Pancreas (tissue), 10 donors: ENCODE measurements around the gene MT1B. TPM values are rescaled to one million over a fixed set of nuclear protein-coding genes. Genes with fewer than 3 reads are reported as not detected.
A peak's percentile ranks its signal among the peaks of the same experiment; 100 is the strongest.
"Not testable (repeated sequence)": the region's sequence is repeated elsewhere in the genome, so short reads cannot be mapped to it uniquely, and the experiment has no call there.

Experiments
- ATAC-seq, 4 donors: fragments of 200-7000 bp; cut with Tn5 transposase; one replicate each; pipeline versions ENCODE4 v1.8.0 to v1.9.1; 2020; ENCODE audit warnings: mild to moderate bottlenecking in 4 of 4, moderate library complexity in 4 of 4
- DNase-seq, 6 donors: peaks; one replicate each; pipeline ENCODE4 v3.0.0-alpha.2; 2020
- FAIRE-seq: peaks from 2 replicates; lab custom pipeline; 2012; peaks lifted over from hg19 to GRCh38; lab: Jason Lieb, UNC
- H3K27ac ChIP-seq, 4 donors: fragments of 200-600 bp; sonication (generic); 1 replicate in 3 of 4; 2 replicates in 1 of 4; pipeline versions ENCODE4 v1.5.0 to v1.8.0; 2020
- H3K27me3 ChIP-seq, 4 donors: fragments of 200-600 bp; one replicate each; pipeline ENCODE4 v1.8.0; 2021
- H3K36me3 ChIP-seq, 3 donors: fragments of 200-600 bp; sonication (generic) in 1 of 3; one replicate each; pipeline versions ENCODE4 v1.5.0 to v1.8.0; 2020 to 2021
- H3K4me1 ChIP-seq, 3 donors: fragments of 200-600 bp; one replicate each; pipeline ENCODE4 v1.8.0; 2021
- H3K4me3 ChIP-seq, 4 donors: fragments of 200-600 bp; sonication (generic) in 2 of 4; one replicate each; pipeline versions ENCODE4 v1.5.0 to v1.8.0; 2020 to 2021
- H3K9me3 ChIP-seq, 4 donors: fragments of 200-600 bp; one replicate each; pipeline ENCODE4 v1.8.0; 2021
- WGBS, 2 donors: extraction: QIAGEN DNeasy Blood & Tissue Kit; methylation state at CpG; one replicate each; pipeline ENCODE4 v1.1.7; 2013; 5-methylcytosine and 5-hydroxymethylcytosine counted together
- intact Hi-C, 3 donors: fragments of 100-400 bp; cut with DNase I; formaldehyde crosslinking; loops; one replicate each; pipeline versions ENCODE4 v1.11.1 to v1.14.2; 2022
- polyA plus RNA-seq, 2 donors: library from polyadenylated mRNA; stranded (reverse); fragments of 200-250 nt; gene quantifications; one replicate each; pipeline ENCODE4 v1.2.3, GENCODE V29; 2013
- total RNA-seq, 6 donors: library from RNA; stranded (reverse); fragmentation: NEBNext Ultra II Directional in 4 of 6; extraction: Animal tissue kit (Norgen Biotek cat#: 25700) in 4 of 6; gene quantifications; one replicate each; pipeline versions ENCODE4 v1.2.1 to v1.2.4, GENCODE V29; 2021 to 2023
- TF ChIP-seq, protein P1 (sequence below), 4 donors: fragments of 200-600 bp; sonication (generic) in 3 of 4; IDR thresholded peaks; one replicate each; pipeline versions ENCODE4 v1.5.0 to v1.8.0; 2021; ENCODE audit warnings: antibody characterized with exemption in 4 of 4
- donor health status: healthy with polysubstance abuse.
- donor health status: DM: no; HTN: no; CAD: no; lungs with moderate emphysema.
- donor health status: DM: no; HTN: no; CAD: no.
- donor health status: control.
- donor health status: control.
- donor health status: Bipolar disorder and iron deficiency.
- donor health status: DM: yes; HTN: yes; CAD: no.
- donor health status: DM: no; HTN: no; CAD: no.
- donor health status: DM: no; HTN: no; CAD: no.
- donor health status: DM: yes; HTN: yes; CAD: no.

The MT1B gene
- total and polyA plus RNA-seq, 8 donors, result not detected

DNA sequence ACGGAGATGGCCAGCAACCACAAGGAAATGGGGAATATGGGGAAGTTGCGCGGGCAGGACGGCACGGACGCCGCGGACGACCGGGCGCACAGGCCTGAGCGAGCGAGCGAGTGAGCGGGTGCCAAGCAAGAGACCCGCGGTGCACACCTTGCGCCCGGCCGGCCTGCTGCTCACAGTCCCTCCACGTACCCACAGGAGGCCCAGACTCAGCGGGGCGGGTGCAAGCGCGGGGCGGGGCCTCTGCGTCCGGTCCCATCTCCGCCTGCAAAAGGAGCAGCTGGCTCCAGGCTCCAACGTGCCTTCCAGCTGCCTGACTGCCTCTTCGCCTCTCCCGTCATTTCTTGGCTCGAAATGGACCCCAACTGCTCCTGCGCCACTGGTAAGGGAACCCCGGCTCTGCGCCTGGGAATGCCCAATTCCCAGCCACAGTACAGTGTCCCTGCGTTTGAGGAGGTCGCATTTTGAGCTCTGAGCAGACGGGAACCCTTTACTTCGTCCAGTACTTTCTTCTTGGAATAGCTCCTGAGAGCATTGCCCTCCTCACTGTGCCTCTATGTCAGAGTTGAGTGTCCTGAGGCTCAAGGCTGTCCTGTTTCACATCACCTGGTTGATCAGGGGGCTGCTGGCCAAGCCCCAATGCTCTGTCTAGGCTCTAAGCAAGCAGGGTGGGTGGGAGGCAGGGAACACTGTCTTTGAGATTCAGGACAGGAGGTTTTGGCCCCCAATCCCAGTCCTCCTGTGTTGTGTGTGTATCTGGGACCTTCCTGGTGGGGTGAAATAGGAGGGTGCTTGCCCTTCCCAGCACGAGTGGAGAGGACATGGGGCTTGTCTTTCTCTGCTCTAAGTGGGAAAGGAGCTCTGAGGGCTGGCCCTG lies 34.2 kb upstream of the MT1B start:
- Histone ChIP-seq H3K9me3 (no peaks in the 10 kb centered on the region), H3K4me3 (peak overlapping the region; percentile 16 to 55 (median 30)), H3K27ac (peak overlapping the region; percentile 15 to 66 (median 46)), H3K27me3 (no peaks in the 10 kb centered on the region), H3K4me1 (peaks cover 3 to 19% (median 6%) of the 10 kb centered on the region in 3 donors), H3K36me3 (no peaks in the 10 kb centered on the region)
- TF ChIP-seq, protein P1, sequence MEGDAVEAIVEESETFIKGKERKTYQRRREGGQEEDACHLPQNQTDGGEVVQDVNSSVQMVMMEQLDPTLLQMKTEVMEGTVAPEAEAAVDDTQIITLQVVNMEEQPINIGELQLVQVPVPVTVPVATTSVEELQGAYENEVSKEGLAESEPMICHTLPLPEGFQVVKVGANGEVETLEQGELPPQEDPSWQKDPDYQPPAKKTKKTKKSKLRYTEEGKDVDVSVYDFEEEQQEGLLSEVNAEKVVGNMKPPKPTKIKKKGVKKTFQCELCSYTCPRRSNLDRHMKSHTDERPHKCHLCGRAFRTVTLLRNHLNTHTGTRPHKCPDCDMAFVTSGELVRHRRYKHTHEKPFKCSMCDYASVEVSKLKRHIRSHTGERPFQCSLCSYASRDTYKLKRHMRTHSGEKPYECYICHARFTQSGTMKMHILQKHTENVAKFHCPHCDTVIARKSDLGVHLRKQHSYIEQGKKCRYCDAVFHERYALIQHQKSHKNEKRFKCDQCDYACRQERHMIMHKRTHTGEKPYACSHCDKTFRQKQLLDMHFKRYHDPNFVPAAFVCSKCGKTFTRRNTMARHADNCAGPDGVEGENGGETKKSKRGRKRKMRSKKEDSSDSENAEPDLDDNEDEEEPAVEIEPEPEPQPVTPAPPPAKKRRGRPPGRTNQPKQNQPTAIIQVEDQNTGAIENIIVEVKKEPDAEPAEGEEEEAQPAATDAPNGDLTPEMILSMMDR (IDR thresholded peaks at IDR 0.05), result no peak
- FAIRE-seq (no peak), DNase-seq (peak; percentile 84 to 93 (median 88)), ATAC-seq (peak; percentile 92 to 97 (median 96))
- WGBS, 2 donors, result 1 to 4% methylated on average over 40 of the region's 41 CpGs
- intact Hi-C loops, result no loop called here

- FAIRE-seq (no peak), ATAC-seq (peak in 2 of 4 donors; percentile 5 to 6), DNase-seq (peak in 1 of 6 donors; percentile 12)
- peaks cover 3 to 19% (median 6%) of the 10 kb centered on the region in 3 donors for H3K4me1 ChIP-seq
- peak overlapping the region in 1 of 4 donors; percentile 55 for H3K4me3 ChIP-seq
- intact Hi-C loops, result no loop called here
- H3K9me3 ChIP-seq, result no peaks in the 10 kb centered on the region
- 47 to 51% methylated on average over 6 of the region's 6 CpGs for WGBS, 2 donors
- TF ChIP-seq, protein P1 (IDR thresholded peaks at IDR 0.05), result no peak
- no peaks in the 10 kb centered on the region for H3K27me3 ChIP-seq
- H3K27ac ChIP-seq, result no peak overlapping the region
- no peaks in the 10 kb centered on the region for H3K36me3 ChIP-seq
Observed at GRCh38 chr16:56618138-56618537, 33.5 kb upstream of the MT1B start.

GRCh38 chr16:56620339-56620897 lies 31.3 kb upstream of the MT1B start:
- Histone ChIP-seq H3K27ac (no peak overlapping the region), H3K4me3 (no peak overlapping the region), H3K4me1 (peaks cover 3 to 19% (median 6%) of the 10 kb centered on the region in 3 donors), H3K36me3 (no peaks in the 10 kb centered on the region), H3K27me3 (no peaks in the 10 kb centered on the region), H3K9me3 (no peaks in the 10 kb centered on the region)
- ATAC-seq (no peak), FAIRE-seq (no peak), DNase-seq (no peak)
- TF ChIP-seq, protein P1 (IDR thresholded peaks at IDR 0.05), result no peak
- intact Hi-C loops, result no loop called here
- 80 to 95% methylated on average over 7 to 8 of the region's 8 CpGs for WGBS, 2 donors

GRCh38 chr16:56621665-56622445 lies 29.8 kb upstream of the MT1B start:
- H3K4me3 ChIP-seq, DNase-seq, H3K27me3 ChIP-seq, H3K9me3 ChIP-seq, FAIRE-seq, ATAC-seq, H3K27ac ChIP-seq, intact Hi-C loops, H3K36me3 ChIP-seq: not testable (repeated sequence)
- 80 to 82% methylated on average over 4 of the region's 4 CpGs for WGBS, 2 donors
- H3K4me1 ChIP-seq, result peaks cover 3 to 23% (median 11%) of the 10 kb centered on the region in 3 donors

GRCh38 chr16:56623184-56623583 lies 28.5 kb upstream of the MT1B start:
- ATAC-seq, intact Hi-C loops, H3K27ac ChIP-seq, DNase-seq, H3K27me3 ChIP-seq, FAIRE-seq, H3K4me3 ChIP-seq, H3K36me3 ChIP-seq, H3K9me3 ChIP-seq: not testable (repeated sequence)
- 86 to 93% methylated on average over 5 of the region's 5 CpGs for WGBS, 2 donors
- peaks cover 3 to 16% (median 9%) of the 10 kb centered on the region in 3 donors for H3K4me1 ChIP-seq
